Measurements from ENCODE around the gene NUDT4. TPM values are rescaled to one million over a fixed set of nuclear protein-coding genes. Genes with fewer than 3 reads are reported as not detected.

Gene NUDT4
- total and polyA plus RNA-seq, 2 of the 13 experiments (the other 11 are each of a cell fraction or from before 2014, with no cell fraction given), result 37.3 to 70.1 TPM

DNA sequence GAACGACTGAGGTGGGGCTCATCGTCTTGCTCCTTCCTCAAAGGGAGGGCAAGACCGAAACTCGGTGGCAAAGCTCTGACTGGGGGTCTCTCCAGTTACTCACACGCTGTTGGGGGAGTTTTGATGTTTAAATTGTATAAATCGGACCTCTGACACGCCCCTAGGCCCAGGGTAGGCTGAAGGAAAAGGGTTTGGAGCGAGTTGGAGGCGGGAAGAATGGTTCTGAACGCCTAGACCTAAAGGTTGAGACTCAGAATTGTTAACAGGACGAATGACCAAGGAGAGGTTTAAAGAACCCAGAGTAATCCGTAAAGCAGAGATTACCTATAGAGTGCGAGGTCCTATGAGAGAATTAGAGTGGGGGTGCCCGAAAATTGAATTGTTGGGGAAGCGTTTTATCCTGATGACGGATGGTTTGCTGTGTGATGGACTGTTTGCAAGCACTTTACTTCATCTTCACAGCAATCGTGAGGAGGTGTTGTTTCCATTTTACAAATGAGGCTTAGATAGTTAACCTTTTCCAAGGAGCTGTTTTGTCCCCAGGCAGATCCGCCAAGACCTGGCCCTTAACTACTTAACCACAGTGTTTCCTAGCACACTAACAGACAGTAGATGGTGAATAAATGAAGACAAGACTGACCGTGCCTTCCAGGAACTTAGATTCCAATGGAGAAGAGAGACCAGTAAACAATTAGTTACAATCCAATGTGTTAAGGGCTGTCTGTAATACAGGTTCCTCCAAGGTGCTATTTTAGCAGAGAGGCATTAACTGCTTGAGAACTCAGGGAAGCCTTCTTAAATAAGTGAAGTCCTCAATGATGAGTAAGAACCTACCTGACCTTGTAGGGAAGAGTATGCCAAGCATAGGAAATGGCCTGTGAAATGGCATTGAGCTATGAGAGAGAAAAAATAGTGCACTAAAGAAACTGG is 65.0 kb downstream of the NUDT4 start (continued):
- TF ChIP-seq, protein P1, sequence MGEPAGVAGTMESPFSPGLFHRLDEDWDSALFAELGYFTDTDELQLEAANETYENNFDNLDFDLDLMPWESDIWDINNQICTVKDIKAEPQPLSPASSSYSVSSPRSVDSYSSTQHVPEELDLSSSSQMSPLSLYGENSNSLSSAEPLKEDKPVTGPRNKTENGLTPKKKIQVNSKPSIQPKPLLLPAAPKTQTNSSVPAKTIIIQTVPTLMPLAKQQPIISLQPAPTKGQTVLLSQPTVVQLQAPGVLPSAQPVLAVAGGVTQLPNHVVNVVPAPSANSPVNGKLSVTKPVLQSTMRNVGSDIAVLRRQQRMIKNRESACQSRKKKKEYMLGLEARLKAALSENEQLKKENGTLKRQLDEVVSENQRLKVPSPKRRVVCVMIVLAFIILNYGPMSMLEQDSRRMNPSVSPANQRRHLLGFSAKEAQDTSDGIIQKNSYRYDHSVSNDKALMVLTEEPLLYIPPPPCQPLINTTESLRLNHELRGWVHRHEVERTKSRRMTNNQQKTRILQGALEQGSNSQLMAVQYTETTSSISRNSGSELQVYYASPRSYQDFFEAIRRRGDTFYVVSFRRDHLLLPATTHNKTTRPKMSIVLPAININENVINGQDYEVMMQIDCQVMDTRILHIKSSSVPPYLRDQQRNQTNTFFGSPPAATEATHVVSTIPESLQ (CRISPR knock-in tag; conservative IDR thresholded peaks at IDR 0.05), result no peak
- peak; percentile 32; the same call in 1 of the 2 replicates for TF ChIP-seq BRCA1 (CRISPR knock-in tag; IDR thresholded peaks at IDR 0.05)
- TF ChIP-seq ZC3H4 (CRISPR knock-in tag; IDR thresholded peaks at IDR 0.05; ENCODE audit: borderline replicate concordance), result no peak
- no peak for TF ChIP-seq HOXA3 (CRISPR knock-in tag; IDR thresholded peaks at IDR 0.05)
- TF ChIP-seq SP140L (CRISPR knock-in tag; IDR thresholded peaks at IDR 0.05; ENCODE audit: borderline replicate concordance), result no peak
- TF ChIP-seq, protein P2, sequence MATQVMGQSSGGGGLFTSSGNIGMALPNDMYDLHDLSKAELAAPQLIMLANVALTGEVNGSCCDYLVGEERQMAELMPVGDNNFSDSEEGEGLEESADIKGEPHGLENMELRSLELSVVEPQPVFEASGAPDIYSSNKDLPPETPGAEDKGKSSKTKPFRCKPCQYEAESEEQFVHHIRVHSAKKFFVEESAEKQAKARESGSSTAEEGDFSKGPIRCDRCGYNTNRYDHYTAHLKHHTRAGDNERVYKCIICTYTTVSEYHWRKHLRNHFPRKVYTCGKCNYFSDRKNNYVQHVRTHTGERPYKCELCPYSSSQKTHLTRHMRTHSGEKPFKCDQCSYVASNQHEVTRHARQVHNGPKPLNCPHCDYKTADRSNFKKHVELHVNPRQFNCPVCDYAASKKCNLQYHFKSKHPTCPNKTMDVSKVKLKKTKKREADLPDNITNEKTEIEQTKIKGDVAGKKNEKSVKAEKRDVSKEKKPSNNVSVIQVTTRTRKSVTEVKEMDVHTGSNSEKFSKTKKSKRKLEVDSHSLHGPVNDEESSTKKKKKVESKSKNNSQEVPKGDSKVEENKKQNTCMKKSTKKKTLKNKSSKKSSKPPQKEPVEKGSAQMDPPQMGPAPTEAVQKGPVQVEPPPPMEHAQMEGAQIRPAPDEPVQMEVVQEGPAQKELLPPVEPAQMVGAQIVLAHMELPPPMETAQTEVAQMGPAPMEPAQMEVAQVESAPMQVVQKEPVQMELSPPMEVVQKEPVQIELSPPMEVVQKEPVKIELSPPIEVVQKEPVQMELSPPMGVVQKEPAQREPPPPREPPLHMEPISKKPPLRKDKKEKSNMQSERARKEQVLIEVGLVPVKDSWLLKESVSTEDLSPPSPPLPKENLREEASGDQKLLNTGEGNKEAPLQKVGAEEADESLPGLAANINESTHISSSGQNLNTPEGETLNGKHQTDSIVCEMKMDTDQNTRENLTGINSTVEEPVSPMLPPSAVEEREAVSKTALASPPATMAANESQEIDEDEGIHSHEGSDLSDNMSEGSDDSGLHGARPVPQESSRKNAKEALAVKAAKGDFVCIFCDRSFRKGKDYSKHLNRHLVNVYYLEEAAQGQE (IDR thresholded peaks at IDR 0.05; ENCODE audit: borderline replicate concordance in 1 of 2, low read depth in 1 of 2, low read length in 2 of 2), result no peak
- TF ChIP-seq ZZZ3 (CRISPR knock-in tag; IDR thresholded peaks at IDR 0.05; ENCODE audit: borderline replicate concordance), result no peak
- no peak for TF ChIP-seq SPEN (CRISPR knock-in tag; IDR thresholded peaks at IDR 0.05; ENCODE audit: low read depth)
- no peak for TF ChIP-seq SALL1 (CRISPR knock-in tag; IDR thresholded peaks at IDR 0.05)
- TF ChIP-seq REPIN1 (CRISPR knock-in tag; IDR thresholded peaks at IDR 0.05; ENCODE audit: borderline replicate concordance, low read depth), result no peak
- TF ChIP-seq, protein P3, sequence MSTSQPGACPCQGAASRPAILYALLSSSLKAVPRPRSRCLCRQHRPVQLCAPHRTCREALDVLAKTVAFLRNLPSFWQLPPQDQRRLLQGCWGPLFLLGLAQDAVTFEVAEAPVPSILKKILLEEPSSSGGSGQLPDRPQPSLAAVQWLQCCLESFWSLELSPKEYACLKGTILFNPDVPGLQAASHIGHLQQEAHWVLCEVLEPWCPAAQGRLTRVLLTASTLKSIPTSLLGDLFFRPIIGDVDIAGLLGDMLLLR (CRISPR knock-in tag; IDR thresholded peaks at IDR 0.05), result no peak; the same call in 1 of the 2 replicates
- no peak for TF ChIP-seq ZNF543 (CRISPR knock-in tag; IDR thresholded peaks at IDR 0.05)
- TF ChIP-seq ZIK1 (CRISPR knock-in tag; IDR thresholded peaks at IDR 0.05; ENCODE audit: borderline replicate concordance, low read depth), result no peak
- TF ChIP-seq, protein P4, sequence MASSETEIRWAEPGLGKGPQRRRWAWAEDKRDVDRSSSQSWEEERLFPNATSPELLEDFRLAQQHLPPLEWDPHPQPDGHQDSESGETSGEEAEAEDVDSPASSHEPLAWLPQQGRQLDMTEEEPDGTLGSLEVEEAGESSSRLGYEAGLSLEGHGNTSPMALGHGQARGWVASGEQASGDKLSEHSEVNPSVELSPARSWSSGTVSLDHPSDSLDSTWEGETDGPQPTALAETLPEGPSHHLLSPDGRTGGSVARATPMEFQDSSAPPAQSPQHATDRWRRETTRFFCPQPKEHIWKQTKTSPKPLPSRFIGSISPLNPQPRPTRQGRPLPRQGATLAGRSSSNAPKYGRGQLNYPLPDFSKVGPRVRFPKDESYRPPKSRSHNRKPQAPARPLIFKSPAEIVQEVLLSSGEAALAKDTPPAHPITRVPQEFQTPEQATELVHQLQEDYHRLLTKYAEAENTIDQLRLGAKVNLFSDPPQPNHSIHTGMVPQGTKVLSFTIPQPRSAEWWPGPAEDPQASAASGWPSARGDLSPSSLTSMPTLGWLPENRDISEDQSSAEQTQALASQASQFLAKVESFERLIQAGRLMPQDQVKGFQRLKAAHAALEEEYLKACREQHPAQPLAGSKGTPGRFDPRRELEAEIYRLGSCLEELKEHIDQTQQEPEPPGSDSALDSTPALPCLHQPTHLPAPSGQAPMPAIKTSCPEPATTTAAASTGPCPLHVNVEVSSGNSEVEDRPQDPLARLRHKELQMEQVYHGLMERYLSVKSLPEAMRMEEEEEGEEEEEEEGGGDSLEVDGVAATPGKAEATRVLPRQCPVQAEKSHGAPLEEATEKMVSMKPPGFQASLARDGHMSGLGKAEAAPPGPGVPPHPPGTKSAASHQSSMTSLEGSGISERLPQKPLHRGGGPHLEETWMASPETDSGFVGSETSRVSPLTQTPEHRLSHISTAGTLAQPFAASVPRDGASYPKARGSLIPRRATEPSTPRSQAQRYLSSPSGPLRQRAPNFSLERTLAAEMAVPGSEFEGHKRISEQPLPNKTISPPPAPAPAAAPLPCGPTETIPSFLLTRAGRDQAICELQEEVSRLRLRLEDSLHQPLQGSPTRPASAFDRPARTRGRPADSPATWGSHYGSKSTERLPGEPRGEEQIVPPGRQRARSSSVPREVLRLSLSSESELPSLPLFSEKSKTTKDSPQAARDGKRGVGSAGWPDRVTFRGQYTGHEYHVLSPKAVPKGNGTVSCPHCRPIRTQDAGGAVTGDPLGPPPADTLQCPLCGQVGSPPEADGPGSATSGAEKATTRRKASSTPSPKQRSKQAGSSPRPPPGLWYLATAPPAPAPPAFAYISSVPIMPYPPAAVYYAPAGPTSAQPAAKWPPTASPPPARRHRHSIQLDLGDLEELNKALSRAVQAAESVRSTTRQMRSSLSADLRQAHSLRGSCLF (CRISPR knock-in tag; IDR thresholded peaks at IDR 0.05; ENCODE audit: borderline replicate concordance), result 0 out of 2 replicates have a peak, but pooled peaks have one; percentile 45
- TF ChIP-seq ZNF709 (CRISPR knock-in tag; IDR thresholded peaks at IDR 0.05), result no peak

Data from HepG2 (cell line).